ENCODE measurements around the gene PPOX.
A peak's percentile ranks its signal among the peaks of the same experiment; 100 is the strongest.

Gene PPOX

DNA sequence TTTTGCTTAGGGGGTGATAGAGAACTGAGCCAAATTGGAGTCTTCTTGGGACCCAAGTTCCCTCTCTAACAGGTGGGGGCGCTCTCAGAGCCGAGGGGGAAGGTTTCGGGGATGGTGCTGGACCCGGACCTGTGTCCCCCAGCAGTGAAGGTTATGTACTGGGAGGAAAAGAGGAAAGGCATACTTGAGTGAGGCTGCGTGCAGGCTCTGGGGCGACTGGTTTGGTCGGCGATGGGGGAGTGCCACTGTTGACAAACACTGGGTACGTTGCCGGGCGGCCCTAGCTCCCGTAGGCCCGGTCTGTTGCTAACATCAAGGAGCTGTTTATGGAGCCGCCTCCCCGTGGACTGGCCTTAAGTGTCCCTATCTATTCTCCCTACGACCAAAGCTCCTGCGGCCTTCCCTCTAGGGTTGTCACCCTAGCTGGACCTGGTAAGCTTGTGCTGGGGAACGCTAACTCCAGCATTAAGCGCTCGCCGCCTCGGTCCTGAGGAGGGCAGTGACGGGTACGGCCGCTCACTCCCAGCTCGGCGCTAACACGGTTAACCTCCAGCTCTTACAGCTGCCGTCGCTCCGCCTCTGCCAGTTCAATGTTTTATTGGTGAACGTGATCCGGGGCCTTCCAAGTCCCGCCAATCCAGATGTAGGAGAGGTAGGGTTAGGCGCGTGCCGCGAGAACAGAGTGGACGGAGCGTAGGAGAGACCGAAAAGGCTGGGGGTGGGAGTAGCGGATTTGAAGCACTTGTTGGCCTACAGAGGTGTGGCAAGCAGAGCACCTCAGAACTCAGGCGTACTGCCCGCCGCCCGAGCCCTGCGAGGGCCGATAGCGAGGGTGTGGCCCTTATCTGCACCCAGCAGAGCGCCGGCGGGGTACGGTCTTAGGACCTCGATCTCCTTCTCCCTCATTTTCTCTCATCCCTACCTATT is at the start of gene PPOX:
Gene PPOX, plus strand, starts transcription at position 685 of the 927 bp plus-strand sequence. CDS start 422 bp downstream, outside the sequence.
- peak; percentile 97 for DNase-seq (ENCODE audit: low spot score)

DNA sequence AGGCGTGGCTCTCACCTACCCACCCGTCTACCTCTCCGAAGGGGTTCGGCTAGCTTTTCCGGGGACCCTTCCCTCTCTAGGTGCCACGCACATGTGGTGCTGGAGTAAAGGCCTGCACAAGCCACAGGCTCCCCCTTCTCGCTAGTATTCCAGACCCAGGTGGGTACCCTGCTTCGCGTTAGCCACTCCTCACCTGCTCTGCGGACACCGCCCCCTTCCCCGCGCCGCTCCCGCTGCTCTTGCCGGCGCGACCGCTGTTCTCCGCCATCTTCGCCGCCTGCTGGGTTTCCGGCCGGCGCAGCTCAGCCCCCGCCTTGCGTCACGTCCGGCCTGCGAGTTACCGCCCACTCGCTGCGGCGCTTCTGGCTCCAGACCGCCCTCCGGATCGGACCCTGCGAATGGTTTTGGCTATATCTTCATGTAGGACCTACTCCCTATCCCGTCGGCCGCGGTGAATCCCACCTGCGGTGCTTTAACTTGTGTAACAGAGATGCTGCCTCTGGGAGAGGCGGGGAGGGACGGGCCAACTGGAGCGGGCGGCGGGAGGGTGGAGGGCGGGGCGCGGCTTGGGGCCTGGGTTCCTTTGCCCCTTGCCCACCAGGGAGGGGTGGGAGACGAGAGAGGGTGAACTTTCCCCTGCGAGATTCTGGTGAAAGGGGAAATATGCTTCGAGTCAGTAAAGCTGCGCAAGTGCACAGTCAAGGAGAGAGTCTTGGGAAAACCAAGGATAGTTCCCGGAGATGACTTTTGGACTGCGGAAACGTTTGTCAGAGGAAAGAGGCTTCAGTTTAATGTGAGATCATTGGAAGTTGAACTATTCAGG is 48.3 kb upstream of the PPOX start, which contains the start of the genes NIT1 and PFDN2:
Gene NIT1, plus strand, starts transcription at position 347 of the 823 bp plus-strand sequence. Its CDS starts 72 bp downstream, at position 419.
Gene PFDN2, minus strand, starts transcription at position 279 of the 823 bp plus-strand sequence. Its CDS starts 11 bp downstream, at position 268.
- peak; percentile 92 for DNase-seq (ENCODE audit: low spot score)

DNA sequence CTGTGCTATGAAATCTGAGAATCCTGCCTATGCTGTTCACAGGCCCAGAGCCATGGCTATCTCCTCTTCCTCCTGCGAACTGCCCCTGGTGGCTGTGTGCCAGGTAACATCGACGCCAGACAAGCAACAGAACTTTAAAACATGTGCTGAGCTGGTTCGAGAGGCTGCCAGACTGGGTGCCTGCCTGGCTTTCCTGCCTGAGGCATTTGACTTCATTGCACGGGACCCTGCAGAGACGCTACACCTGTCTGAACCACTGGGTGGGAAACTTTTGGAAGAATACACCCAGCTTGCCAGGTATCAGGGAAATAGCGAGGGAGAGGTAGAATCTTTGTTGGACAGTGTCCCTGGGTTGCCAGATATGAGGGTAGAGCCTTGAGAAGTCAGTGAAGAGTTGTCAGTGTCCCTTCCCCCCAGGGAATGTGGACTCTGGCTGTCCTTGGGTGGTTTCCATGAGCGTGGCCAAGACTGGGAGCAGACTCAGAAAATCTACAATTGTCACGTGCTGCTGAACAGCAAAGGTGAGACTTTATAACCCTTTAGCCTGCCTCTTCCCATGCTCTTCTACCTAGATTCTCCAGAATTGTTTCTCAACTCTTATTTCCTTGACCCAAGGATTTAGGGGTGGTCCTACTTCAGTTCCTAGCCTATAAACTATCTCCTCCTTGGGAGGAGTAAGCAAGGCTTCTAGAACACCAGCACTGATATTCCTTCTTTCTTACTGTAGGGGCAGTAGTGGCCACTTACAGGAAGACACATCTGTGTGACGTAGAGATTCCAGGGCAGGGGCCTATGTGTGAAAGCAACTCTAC is 46.9 kb upstream of the PPOX start:
- DNase-seq (ENCODE audit: low spot score), result peak; percentile 80

DNA sequence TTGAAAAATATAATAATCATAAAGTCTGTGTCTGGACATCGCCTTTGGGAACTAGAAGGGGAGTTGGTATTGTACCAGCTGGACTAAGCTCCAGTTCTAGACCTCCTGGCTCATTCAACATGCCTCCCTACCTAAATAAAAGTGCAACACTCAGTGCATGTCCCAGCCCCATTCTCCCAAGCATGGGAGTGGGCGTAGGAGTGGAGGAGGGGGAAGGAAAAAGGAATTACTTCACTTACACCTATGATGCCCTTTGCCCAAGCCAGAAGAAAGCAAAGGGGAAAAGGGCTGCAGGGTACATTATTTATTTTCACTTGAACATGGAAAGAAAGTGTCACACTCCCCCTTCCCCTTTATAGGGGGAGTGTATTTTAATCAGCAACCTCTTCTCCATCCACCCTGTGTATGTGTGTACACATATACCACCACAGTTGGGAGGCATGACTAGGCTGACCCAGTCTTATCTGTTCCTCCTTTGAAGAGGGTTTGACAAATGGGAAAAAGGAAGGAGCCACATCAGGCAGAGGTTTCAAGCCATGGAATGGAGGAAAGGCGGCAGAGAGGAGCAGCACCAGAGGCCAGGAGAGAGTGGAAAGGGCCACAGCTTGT is 45.1 kb upstream of the PPOX start:
- DNase-seq (ENCODE audit: low spot score), result no peak

DNA sequence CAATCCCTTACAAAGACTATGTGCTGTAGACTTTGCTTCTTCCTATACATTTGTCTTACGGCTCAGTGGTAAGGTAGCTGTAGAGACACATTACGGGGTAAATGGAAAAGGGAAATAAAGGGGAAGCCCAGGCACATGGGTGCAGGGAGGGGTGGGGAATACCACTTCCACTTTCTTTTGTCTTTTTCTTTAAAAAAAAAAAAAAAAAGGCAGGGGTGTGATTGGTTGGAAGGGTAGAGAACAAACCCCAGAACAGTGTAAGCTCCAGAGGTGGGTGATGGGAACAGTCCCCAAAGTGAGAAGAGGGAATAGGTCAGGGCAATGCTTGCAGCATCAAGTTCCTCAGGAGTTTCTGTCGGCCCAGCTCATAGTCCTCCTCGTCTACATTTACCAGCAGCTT is 44.4 kb upstream of the PPOX start:
- DNase-seq (ENCODE audit: low spot score), result no peak

DNA sequence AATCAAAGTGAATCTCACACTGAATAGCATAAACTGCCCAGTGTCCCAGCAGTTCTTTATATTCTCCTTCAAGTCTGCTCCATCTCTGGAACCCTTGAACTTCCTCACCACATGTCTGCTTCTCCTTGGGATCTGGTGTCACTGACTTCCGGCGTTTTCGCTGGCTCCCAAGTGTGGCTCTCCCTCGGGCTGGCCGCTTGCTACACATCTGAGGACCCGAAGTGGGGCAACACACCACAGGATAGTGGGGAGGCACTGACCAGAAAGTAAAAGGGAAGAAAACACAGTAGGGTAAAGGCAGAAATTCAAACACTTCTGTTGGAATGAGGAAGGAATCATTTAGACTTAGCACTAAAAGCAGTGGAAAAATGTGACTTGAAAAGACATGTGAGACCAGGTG is 43.3 kb upstream of the PPOX start:
- DNase-seq (ENCODE audit: low spot score), result no peak

DNA sequence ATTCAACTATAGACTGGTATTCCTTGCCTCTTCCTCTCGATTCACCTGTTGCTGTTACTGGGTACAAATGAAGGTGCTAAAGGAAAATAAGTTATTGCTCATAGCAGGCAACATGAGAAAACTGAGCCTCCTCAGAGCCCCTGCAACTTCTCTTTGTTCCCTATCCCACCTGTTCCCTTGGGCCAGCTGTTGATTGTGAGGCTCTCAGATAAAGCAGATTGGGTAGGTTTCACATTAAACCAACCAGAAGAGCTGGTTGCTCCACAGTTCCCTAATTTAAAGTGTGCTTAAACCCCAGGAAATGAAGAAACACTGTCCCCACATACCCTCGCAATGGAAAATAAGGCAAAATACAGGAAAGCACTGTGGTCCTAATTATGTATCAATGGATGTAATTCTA is 38.6 kb upstream of the PPOX start:
- no peak for DNase-seq (ENCODE audit: low spot score)

DNA sequence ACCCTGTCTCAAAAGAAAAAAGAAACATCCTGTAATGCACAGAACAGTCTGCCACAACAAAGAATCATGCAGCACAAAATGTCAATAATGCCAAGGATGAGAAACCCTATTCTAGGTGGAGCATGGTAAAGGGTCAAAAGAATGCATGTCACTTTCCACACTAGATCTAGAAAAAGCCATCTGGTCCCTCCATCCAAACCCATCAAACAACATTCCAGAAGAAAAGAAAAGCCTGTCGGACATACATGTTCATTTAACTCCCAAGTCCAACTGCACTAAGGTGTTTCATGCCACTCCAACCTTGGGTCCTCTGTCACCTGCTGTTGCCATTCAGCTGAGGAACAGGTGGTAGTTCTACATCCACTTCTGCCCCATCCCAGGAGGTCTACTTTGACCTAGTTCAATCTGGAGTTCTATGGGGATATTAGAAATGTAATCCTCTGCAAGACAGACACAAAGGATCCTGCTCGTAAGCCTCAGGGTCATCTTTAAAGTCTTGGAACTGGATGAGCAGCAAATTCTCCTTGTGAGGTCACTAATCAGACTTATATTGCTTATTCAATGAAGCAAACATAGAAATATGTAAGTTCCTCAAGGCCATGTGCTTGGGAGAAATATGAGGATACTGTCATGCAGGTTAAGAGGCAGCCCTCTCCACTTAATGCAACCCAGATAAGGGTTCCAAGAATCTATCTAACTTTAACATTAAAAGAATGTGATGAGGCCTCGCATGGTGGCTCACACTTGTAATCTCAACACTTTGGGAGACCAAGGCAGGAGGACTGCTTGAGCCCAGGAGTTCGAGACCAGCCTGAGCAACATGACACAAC is 37.4 kb upstream of the PPOX start:
- DNase-seq (ENCODE audit: low spot score), result no peak

DNA sequence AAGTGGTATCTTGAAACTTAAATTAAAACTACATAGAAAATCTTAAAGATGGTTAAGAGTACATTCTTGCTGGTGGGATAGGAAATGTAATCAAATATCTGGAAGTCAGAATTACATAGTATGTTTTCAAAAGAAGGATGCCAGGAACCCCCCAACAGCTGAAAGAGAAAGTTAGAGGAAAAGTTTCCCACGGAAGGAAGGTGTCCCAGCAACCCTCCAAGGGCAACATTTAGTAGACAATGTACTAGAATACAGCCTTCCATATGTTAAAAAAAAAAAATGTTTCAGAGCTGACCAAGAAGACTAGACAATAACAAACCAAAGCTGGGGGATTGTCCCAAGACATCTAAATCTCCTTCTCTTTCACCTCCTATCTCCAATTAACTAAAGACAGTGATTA is 36.0 kb upstream of the PPOX start:
- no peak for DNase-seq (ENCODE audit: low spot score)

DNA sequence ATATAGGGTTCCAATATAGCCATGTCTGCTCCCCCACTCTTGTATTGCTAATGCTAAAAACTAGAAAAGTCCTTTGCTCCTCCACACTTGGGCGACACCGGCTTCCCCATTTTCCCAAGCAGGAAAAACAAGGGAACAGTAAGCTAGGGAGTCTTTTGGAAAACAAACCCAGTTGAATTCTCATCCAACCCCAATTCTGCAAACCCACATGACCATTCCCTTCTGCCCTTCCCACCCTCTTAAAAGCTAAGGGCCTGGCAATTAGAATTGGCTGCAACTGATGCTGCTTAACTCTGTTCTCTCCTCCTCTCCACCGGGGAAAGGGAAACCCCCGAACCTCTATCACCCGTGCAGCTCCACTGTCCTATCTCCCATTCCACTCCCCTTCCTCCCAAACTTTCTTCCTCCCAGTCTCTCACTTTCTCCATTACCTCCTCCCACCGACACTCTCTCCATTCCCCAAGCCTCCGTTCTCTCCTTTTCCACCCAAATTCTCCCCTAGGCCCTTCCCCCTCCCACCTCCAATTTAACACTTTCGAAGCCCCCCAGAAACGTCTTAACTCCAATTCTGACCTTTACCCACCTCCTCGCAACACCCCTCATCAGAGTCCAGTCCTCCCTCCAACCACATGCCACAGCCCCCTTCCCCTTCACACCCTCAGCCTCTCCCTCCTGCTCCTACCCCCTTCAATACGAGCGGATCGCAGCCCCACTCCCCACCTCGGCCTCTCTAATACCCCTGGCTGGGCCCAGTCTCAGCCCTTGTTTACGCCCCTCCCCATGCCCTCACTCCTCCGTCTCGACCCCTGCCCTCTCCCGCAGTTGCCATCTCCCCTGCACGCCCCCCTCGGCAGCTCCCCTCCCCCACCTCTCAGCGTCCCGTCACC is 34.5 kb upstream of the PPOX start:
- peak; percentile 40 for DNase-seq (ENCODE audit: low spot score)

DNA sequence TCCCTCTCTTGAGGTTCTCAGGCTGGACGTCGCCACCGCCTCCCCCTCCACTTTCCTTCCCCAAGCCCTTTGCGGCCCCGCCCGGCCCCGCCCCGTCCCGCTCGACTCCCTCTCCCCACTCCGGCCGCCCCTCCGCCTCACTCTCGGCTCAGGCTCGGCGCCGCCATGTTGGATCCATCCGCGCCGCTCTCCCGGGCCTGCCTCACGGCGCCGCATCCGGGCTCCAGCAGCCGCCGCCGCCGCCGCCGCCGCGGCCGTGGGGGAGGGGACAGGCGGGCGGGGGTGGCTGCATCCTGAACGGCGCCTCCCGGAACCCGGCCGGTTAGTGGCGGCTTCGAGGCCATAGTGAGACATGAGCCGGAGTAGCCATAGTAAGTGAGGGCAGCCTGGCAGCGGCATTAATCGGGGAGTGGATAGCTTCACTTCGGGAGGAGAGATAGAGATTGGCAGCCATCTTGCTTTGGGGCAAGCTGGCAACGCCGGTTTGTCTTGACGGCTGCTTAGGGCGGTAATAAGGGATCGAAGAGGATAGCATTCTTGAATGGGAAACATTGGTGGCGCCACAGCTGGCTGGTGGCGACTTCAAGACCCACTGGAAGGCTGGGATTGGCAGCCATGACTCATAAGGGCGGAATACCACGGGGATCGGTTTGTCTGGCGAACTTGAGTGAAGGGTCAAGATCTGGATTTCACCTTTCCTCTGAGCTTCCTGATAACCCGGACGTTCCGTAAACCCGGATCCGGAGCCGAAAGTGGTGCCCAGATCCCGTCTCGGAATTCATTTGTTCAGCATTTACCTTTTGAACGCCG is 33.6 kb upstream of the PPOX start, which contains the start of gene DEDD:
Gene DEDD, minus strand, starts transcription at position 258 of the 810 bp plus-strand sequence. CDS start 8,205 bp downstream, outside the sequence.
- DNase-seq (ENCODE audit: low spot score), result peak; percentile 92

DNA sequence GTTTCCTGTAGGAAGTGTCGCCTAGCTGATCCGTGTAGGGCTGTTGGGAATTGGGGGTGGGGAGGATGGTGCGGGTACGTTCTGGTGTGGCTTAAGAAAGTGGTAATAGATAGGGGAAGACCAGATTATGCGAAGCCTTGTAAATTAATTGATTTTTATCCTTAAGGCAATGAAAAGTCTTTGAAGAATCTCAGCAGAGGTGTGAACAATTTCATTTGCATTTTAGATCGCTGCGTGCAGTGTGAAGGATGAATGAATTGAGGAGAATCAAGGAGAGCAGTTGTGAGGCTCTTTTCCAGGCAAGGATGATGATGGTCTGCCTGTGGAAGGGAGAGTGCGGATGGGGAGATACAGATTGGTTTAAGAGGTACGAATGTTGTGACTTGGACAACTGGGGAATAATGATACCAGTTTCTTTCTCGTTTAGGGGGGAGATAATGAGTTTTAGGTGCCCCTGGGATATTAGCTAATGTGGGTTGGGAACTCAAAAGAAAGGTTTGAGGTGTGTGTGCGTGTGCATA is 32.9 kb upstream of the PPOX start:
- no peak for DNase-seq (ENCODE audit: low spot score)

DNA sequence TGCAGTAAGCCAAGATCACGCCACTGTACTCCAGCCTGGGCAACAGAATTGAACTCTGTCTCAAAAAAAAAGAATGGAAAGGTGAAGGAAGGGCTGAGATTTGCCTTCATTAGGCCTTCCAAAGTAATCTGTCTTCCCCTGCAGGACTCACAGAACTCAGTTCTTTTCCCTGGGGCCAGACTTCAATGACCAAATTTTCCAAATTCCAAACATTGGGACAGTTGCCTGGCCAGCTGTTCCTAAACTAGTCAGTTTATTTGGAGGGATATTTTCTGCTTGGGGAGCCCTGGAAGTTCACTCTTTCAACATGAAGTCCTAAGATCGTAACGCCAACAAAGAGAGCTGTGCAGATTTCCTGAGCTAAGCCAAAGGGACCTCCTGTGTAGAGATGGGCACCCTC is 28.3 kb upstream of the PPOX start:
- no peak for DNase-seq (ENCODE audit: low spot score)

DNA sequence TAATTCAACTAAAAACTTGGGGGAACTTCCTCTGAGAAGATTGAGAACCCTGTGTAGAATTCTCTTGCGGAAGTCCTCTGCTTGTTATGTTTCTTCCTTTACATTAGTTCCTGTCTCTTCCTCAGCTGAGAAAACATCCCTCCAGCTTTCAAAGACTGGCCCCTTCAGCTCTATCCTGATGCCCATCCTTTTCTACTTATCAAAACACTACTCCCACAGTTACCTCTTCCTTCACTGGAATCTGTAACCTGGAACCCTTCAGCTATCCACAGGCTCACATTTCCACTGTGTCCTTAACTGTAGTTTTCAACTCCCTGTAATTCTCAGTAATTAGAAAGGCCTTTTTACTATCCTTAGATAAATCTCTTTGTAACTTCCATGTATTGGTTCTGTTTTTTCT is 27.8 kb upstream of the PPOX start:
- DNase-seq (ENCODE audit: low spot score), result no peak

DNA sequence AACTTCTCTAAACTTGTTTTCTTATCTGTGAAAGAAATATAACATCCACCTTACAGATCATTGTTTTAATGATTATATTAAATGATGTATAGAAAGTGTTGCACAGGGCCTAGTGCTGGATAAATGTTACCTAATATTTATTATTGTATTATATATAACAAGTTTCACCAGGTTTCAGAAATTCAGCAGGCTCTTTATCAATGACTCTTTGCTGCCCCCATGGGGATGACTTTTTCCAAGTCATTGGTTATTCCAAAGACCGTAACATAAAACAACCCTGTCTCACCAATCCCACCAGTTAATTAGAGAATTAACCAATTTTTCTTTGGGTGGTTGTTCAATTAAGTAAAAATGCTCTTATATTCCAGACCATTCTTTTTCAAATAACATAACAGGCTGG is 26.5 kb upstream of the PPOX start:
- DNase-seq (ENCODE audit: low spot score), result peak; percentile 44

DNA sequence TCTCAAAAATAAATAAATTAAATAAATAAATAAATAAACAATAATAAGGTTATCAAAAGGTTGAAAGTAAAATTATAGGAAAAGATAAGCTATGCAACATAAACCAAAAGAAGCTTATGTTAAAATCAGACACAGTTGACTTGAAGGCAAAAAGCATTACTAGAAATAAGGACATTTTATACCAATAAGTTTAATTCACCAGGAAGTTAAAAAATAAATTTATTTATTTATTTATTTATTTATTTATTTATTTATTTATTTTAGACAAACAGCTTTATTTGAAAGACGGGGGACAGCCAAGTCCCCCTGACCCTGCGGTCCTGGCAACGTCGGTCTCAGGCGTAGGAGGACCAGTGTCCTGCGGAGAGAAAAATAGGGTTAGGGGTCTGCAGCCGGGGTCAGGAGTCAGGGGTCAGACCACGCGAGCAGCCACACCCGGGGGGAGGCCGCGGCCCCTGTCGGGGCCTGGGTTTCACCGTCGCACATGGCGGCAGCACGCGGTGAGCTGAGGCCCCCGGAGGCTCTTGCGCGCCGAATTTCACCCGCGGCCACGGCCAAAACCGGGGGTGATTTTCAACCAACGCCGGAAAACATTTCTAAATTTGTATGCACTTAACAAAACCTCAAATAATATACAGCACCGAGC is 25.3 kb upstream of the PPOX start:
- DNase-seq (ENCODE audit: low spot score), result no peak

DNA sequence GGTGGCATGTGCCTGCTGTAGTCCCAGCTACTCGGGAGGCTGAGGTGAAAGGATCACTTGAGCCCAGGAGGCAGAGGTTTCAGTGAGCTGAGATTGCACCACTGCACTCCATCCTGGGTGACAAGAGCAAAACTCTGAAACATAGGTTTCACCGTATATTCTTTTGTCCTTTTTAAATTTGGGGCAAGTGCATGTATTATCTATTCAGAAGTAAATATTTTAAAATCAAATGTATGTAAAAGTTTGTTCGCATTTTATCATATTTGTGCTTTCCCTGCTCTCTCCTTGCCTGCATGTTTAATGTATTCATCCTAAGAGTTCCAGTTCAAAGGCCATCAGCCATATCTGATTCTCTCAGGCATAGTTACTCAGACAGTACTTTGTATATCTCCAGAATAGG is 20.4 kb upstream of the PPOX start:
- no peak for DNase-seq (ENCODE audit: low spot score)

DNA sequence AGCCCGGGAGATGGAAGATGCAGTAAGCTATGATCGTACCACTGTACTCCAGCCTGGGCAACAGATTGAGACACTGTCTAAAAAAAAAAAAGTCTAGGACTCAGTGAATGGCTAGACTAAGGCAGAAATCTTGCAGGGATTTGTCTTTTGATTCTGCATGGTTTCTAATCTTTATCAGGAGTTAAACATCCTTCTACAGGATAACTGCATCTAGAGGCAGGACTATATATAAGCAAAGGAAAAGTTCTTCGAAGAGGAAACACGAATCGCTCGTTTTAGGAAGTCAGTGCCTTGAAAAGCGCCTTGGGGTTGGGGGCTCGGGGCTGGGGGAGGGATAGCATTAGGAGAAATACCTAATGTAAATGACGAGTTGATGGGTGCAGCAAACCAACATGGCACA is 13.1 kb upstream of the PPOX start:
- DNase-seq (ENCODE audit: low spot score), result no peak
